AG08395 (cell line): ENCODE results near the gene SERPINA12.
"Not testable (repeated sequence)": the region's sequence is repeated elsewhere in the genome, so short reads cannot be mapped to it uniquely, and the experiment has no call there.

Experiments used
- DNase-seq: peaks from one replicate; pipeline ENCODE4 v3.0.0; 2012; ENCODE audit warnings: mixed read lengths, low spot score

Gene SERPINA12

DNA sequence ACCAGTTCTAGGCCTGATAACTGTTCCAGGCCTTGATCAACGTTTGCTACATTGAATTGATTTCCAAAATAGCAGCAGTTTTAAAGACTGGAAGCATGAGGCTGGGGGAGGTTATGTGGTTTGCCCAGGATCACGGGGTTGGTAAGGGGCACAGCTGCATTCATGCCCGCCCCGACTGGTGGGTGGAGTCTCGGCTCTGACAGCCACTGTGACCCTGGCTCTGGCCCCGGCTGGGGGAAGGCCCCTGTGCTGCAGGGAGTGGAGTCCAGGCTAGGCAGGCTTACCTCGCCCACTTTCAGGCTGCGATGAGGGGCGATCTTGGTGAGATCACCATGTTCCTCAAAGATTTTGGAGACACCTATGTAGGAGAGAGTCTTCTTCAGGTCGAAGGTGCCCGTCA lies 19.9 kb downstream of the SERPINA12 start:
- DNase-seq = no peak

GRCh38 chr14:94486883-94487282 lies 22.4 kb downstream of the SERPINA12 start:
- DNase-seq = no peak

DNA sequence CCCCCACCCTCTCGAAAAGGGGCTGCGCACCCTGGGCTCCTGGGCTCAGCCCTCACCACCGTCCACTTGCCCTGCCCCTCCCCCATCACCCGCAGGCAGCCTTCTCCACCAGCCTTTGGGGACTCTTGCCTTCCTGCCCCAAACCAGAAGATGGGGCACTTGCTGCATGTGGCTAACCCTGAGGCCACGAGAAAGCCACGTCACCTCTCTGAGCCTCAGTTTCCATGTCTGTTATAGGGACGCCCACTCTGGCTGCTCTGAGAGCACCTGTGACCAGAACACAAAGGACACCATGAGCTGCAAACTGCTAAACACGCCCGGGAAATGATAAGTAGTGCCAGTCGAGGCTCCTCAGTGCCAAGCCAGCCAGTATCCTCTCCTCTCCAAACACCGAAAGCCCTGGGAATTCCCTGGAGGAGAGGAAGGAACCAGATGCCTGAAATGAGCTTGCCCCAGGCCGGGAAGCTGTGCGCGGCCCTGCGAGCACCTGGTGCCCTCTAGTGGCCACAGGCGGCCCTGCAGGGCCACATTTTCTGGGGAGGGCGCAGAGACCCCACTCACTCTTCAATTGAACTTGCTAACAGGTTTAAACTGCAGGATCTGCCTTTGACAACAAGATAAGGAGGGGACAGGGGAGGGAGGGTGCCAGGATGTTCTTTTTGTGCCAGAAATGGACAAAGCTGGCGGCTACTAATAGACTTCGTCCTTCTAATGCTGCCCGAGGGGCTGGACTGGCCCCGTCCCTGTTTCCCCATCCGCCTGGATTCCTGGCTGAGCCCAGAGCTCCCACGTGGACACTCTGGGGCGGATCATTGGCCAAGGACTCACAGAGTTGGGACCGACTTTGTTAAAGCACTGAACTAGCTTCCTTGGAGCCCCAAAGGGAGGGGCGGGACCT lies 23.1 kb downstream of the SERPINA12 start:
- peak; percentile 83 for DNase-seq

- DNase-seq = no peak
Observed at GRCh38 chr14:94484481-94484880, 24.8 kb downstream of the SERPINA12 start.

GRCh38 chr14:94483729-94484275 lies 25.5 kb downstream of the SERPINA12 start:
- DNase-seq = no peak

GRCh38 chr14:94483071-94483451 lies 26.2 kb downstream of the SERPINA12 start:
- DNase-seq = no peak

DNA sequence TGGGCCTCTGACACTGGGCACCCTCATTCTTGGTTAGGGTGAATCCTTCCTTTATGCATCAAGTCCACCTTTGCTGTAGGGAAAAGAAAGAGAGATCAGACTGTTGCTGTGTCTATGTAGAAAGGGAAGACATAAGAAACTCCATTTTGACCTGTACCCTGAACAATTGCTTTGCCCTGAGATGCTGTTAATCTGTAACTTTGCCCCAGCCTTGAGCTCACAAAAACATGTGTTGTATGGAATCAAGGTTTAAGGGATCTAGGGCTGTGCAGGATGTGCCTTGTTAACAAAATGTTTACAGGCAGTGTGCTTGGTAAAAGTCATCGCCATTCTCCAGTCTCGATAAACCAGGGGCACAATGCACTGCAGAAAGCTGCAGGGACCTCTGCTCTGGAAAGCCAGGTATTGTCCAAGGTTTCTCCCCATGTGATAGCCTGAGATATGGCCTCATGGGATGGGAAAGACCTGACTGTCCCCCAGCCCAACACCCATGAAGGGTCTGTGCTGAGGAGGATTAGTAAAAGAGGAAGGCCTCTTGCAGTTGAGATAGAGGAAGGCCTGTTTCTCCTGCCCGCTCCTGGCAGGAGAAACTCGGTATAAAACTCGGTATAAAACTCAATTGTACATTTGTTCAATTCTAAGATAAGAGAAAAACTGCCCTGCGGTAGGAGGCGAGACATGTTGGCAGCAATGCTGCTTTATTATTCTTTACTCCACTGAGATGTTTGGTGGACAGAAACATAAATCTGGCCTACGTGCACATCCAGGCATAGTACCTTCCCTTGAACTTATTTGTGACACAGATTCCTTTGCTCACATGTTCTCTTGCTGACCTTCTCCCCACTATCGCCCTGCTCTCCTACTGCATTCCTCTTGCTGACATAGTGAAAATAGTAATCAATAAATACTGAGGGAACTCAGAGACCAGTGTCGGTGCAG lies 26.9 kb downstream of the SERPINA12 start:
- not testable (repeated sequence) for DNase-seq

DNA sequence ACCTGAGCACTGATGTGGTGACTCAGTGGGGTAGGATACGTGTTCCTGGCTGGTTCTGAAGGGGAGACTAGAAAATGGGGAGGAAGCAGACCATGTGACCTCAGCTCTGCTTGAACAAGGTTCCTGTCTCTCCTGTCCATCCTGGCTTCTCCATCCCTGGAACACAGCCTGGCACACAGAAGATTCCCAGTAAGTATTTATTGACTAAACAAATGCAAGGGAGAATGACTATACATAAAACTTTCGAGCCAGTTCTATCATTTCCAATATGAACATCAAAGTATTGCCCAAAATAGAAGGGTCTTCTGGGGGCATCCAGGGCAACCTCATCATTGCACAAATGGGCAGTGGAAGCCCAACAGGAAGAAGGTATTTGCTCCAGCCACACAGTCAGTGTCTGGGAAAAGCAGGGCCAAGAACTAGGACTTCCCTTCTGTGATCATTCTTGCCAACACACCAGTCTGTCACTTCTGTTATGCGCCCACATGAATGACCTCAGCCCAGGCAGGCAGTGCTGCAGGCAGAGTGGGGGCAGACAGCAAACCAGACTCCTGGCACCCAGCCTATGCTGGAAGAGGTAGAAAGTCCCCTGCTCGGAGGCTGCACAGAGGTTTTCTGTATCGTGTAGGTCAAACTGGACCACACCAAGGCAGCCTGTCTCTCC lies 27.7 kb downstream of the SERPINA12 start:
- peak; percentile 19 for DNase-seq

- DNase-seq = no peak
Observed at GRCh38 chr14:94480809-94481208, 28.5 kb downstream of the SERPINA12 start.

DNA sequence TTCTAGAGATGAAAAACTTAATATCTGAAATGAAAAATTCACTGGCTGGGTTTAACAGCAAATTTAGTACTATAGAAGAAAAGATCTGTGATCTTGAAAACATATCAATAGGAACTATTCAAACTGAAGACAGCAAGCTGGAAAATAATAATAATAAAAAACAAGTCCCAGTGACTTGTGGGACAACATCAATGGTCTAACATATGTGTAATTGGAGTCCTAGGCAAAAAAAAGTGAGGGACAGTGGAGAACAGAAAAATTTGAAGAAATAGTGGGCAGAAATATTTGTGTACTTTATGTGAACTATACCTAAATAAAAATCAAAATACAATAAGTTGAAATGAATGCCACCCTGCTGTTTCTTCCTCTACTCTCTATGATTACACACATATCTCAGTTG lies 30.8 kb downstream of the SERPINA12 start:
- DNase-seq = no peak

- no peak for DNase-seq
Observed at GRCh38 chr14:94476023-94476422, 33.2 kb downstream of the SERPINA12 start, which contains the start of gene SERPINA9. SERPINA9 (minus strand) TSS chr14:94476197; CDS start chr14:94469840, 6,357 bp downstream.

DNA sequence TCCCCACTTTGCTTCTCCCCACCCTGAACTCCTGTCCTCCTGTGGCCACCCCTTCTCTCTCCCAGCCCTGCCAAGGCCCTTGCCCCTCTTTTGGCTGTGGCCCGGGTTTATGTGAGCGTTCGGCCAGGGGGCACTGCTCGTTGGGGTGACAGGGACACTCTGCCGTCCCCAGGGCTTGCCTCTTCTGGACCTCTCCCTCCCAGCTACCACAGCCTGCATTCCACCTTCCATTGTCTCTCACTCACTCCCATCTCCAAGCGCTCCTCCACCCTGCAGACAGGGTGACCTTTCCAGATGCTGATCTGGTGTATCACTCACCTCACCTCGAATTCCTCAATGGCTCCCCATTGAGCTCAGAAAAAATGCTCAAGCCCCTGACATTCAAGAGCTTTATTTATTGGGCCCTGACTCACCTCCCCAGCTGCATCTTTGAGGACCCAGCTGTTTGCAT lies 34.7 kb downstream of the SERPINA12 start:
- no peak for DNase-seq

DNA sequence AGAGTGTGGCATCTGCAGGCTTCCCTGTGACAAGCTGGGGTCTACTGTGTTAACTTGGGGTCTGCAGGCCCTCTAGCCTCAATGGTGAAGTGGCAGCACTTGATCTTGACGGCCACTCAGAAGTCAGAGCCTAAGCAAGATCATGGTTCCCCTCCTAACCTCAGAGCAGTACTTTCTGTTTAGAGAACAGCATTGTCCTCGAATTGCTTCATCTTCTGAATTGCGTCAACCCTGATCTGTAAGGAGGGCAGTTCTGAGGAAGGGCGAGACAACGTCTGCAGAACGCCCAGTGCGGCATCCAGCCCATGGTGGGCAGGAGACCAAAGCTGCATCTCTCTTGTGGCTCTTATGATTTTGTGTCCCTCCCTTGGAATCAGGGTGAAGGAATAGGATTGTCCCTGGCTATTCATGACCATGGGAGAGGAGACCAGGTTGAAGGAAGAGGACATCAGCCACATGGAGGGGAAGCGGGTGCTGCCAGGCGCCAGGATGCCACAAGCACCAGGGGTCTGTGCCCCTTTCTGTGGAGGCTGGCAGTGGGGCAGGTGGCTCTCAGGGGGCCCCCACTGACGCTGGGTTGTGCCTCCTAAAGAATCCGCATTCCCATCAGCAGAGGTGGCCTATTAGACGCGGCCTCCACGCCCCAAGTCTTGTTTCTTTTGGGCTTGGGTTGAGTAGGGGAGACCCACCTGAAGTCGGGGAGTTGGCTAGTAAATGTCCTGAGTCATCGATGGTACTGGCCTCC lies 35.4 kb downstream of the SERPINA12 start:
- no peak for DNase-seq

DNA sequence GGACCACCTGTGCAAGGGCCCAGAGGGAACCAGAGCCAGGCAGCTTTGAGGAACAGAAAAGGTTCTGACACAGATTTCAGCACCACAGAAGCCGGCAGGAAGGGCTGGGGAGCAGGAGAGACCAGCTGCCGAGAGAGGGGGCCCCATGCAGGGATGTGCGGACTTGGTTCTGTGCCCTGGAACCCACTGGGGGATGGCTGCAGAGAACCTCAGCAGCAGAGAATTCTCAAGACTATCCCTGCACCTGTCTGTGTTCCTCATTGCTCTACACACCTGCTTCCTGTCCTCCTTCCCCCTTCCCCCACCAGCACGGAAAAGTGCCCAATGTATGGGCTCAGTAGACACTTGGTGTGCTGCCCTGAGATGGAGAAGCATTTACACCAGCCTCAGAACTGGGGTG lies 36.4 kb downstream of the SERPINA12 start:
- DNase-seq = no peak

DNA sequence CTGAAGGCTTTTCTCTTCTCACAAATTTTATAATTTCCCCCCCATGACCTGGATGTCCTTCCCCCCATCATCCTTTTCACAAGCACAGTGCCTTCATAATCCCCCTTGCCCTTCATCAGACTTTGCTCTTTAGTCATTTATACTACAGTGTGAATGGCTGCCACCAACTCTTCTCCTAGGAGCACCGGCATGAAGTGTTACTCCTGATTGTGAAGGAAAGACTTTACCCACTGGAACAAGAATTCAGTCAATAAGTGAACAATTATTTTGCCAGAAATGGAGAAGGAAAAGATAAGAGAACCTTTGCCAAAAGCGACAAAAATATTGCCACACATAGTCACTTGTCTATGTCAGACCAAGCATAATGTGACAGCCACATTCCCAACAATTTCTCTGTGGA lies 38.2 kb downstream of the SERPINA12 start:
- DNase-seq = no peak

- no peak for DNase-seq
Observed at GRCh38 chr14:94470311-94470710, 39.0 kb downstream of the SERPINA12 start.

GRCh38 chr14:94469261-94469660 lies 40.0 kb downstream of the SERPINA12 start:
- no peak for DNase-seq

DNA sequence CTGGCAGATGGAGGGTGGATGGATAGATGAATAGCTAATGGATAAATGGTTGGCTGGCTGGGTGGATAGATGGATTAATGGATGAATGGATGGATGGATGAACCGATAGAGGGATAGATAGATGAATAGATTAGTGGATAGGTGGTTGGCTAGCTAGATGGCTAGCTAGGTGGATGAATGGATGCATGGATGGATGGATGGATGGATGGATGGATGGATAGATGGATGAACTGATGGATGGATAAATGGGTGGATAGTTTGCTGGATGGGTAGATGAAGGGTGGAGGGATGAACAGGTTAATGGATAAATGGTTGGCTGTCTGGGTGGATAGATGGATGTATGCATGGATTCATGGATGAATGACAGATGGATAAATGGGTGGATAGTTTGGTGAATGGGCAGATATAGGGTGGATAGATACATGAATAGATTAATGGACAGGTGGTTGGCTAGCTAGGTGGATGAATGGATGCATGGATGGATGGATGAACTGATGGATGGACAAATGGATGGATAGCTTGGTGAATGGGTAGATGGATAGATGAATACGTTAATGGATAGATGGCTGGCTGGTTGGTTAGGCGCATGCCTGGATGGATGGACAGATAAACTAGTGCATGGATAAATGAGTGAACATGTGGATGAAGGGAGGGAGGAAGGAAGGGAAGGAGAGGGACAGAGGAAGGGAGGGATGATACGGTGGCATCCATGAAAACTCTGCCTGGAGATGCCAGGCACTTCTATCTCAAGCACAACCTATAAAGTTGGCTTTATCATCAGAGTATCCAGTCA lies 41.3 kb downstream of the SERPINA12 start:
- no peak for DNase-seq

DNA sequence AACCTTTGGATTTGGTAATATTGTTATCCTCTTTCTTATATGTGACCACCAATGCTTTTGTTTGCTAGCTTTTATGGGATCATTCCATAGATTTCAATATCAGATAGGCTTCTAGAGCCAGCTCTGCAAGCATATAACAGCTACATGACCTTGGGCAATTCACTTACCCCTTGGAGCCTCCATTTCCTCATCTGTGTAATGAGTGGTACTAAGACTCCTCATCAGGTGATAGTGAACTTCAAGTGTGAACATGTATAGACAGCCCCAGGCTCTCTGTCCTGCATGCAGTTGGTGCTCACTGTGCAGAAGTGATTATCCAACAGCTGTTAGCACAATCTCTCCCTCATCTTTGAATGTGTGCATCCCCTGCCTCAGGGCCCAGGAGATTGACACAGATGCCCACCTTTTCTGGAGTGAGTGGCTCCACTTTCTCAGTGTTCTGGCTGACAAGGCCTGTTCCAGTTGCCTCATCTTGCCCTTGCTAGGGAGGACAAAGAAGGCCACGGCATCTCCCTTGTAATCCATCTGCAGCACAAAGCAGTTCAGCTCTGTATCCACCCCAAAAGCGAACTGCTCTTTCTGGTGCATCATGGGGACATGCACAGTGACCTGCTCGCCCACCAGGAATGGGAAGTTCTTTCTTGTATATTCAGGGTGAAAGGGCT lies 42.4 kb downstream of the SERPINA12 start:
- DNase-seq = no peak

GRCh38 chr14:94465042-94465441 lies 44.2 kb downstream of the SERPINA12 start:
- no peak for DNase-seq
